Naive thymus-derived CD4-positive, alpha-beta T cell (primary cell): ENCODE measurements around the gene ABHD14A. TPM values are rescaled to one million over a fixed set of nuclear protein-coding genes. Genes with fewer than 3 reads are reported as not detected.

Experiments
- ATAC-seq: fragments of 150-1000 bp; cut with Tn5 transposase; 2 replicates; pipeline ENCODE4 v1.10.0; 2021; ENCODE audit warnings: mild to moderate bottlenecking, moderate library complexity
- CTCF ChIA-PET: fragments of 350-600 bp; sonication (Branson Sonifier 250); formaldehyde crosslinking; loops from one replicate; lab custom pipeline; 2021; ENCODE audit warnings: antibody characterized with exemption; lab: Charles Lee
- POLR2A ChIA-PET: fragments of 350-600 bp; sonication (Branson Sonifier 250); formaldehyde crosslinking; loops from one replicate; lab custom pipeline; 2021; ENCODE audit warnings: antibody characterized with exemption, inconsistent platforms; lab: Charles Lee
- DNase-seq, 9 donors: peaks; one replicate each; pipeline versions ENCODE4 v3.0.0 to v3.0.0-alpha.2; 2020 to 2022; ENCODE audit warnings: mixed read lengths in 1 of 9
- H3K27ac ChIP-seq: one replicate; pipeline ENCODE4 v1.7.0; 2013; ENCODE audit warnings: mild to moderate bottlenecking, low read depth, low read length, moderate library complexity
- H3K27me3 ChIP-seq, 2 donors: one replicate each; pipeline ENCODE4 v1.7.0; 2013; ENCODE audit warnings: low read length in 2 of 2, mild to moderate bottlenecking in 2 of 2, moderate library complexity in 2 of 2; ENCODE audit not compliant: control insufficient read depth in 2 of 2, insufficient read depth in 2 of 2
- H3K36me3 ChIP-seq, 3 experiments: 1 replicate in 2 of 3; 2 replicates in 1 of 3; pipeline ENCODE4 v1.7.0; 2013; ENCODE audit warnings: low read length in 3 of 3, mild to moderate bottlenecking in 3 of 3, moderate library complexity in 1 of 3; ENCODE audit not compliant: insufficient read depth in 3 of 3, control insufficient read depth in 2 of 3
- H3K4me1 ChIP-seq, 2 donors: one replicate each; pipeline ENCODE4 v1.7.0; 2013; ENCODE audit warnings: low read length in 2 of 2, mild to moderate bottlenecking in 2 of 2, moderate library complexity in 1 of 2; ENCODE audit not compliant: control insufficient read depth in 2 of 2, insufficient read depth in 2 of 2
- H3K4me3 ChIP-seq: 2 replicates; pipeline ENCODE4 v1.7.0; 2013; ENCODE audit warnings: mild to moderate bottlenecking, low read length
- H3K9me3 ChIP-seq, 3 experiments: 1 replicate in 2 of 3; 2 replicates in 1 of 3; pipeline ENCODE4 v1.7.0; 2013; ENCODE audit warnings: low read length in 3 of 3; ENCODE audit not compliant: control insufficient read depth in 2 of 3
- H3K27ac Mint-ChIP-seq, 9 donors: one replicate each; pipeline ENCODE4 v1.8.0; 2020 to 2022; ENCODE audit warnings: mixed read lengths in 9 of 9, mild to moderate bottlenecking in 8 of 9, moderate library complexity in 5 of 9, inconsistent platforms in 2 of 9
- H3K27me3 Mint-ChIP-seq, 5 donors: one replicate each; pipeline ENCODE4 v1.8.0; 2021 to 2022; ENCODE audit warnings: mixed read lengths in 5 of 5, mild to moderate bottlenecking in 1 of 5
- H3K36me3 Mint-ChIP-seq, 5 donors: one replicate each; pipeline ENCODE4 v1.8.0; 2020 to 2022; ENCODE audit warnings: mixed read lengths in 5 of 5, mild to moderate bottlenecking in 3 of 5, inconsistent platforms in 1 of 5
- H3K4me1 Mint-ChIP-seq, 7 donors: one replicate each; pipeline ENCODE4 v1.8.0; 2020 to 2022; ENCODE audit warnings: mixed read lengths in 7 of 7, mild to moderate bottlenecking in 3 of 7, inconsistent platforms in 1 of 7
- H3K4me3 Mint-ChIP-seq, 10 donors: one replicate each; pipeline ENCODE4 v1.8.0; 2020 to 2022; ENCODE audit warnings: mild to moderate bottlenecking in 10 of 10, mixed read lengths in 10 of 10, moderate library complexity in 6 of 10, inconsistent platforms in 2 of 10
- H3K9me3 Mint-ChIP-seq, 11 donors: one replicate each; pipeline ENCODE4 v1.8.0; 2020 to 2022; ENCODE audit warnings: mixed read lengths in 11 of 11, mild to moderate bottlenecking in 4 of 11, inconsistent platforms in 1 of 11, moderate library complexity in 1 of 11
- intact Hi-C, 2 donors: fragments of 100-400 bp; cut with micrococcal nuclease; formaldehyde crosslinking; loops; one replicate each; pipeline ENCODE4 v1.15.1; 2023
- polyA plus RNA-seq, 2 donors: library from polyadenylated mRNA; unstranded; fragments of 300-500 nt; fragmentation: Illumina TruSeq; gene quantifications; one replicate each; pipeline ENCODE4 v1.2.3, GENCODE V29; 2021
- total RNA-seq, 6 experiments: library from RNA in 5 of 6; stranded (reverse) in 5 of 6; gene quantifications; 1 replicate in 5 of 6; 2 replicates in 1 of 6; pipeline ENCODE4 v1.2.3 and lab custom pipeline; 2021 to 2026

ABHD14A gene
- total and polyA plus RNA-seq, 7 experiments from 2014 or later: 9.9 to 96.9 (median 21.6) TPM

- DNase-seq (no peak), ATAC-seq (no peak)
- Mint-ChIP-seq H3K27ac (peak overlapping the region in 1 of 9 donors; percentile 52), H3K36me3 (no peaks in the 10 kb centered on the region), H3K9me3 (no peaks in the 10 kb centered on the region), H3K4me1 (peaks cover 0 to 6% (median 0%) of the 10 kb centered on the region in 7 donors), H3K27me3 (no peaks in the 10 kb centered on the region), H3K4me3 (no peak overlapping the region)
- no peaks in the 10 kb centered on the region for H3K36me3 ChIP-seq
- CTCF ChIA-PET: no interaction called here
- H3K27me3 ChIP-seq: no peaks in the 10 kb centered on the region
- no peak overlapping the region for H3K27ac ChIP-seq
- H3K4me3 ChIP-seq: no peak overlapping the region
- no peaks in the 10 kb centered on the region for H3K9me3 ChIP-seq
- POLR2A ChIA-PET: no interaction called here
- no peaks in the 10 kb centered on the region for H3K4me1 ChIP-seq
- intact Hi-C loops: no loop called here
Measured at GRCh38 chr3:52020796-52021195, 45.9 kb downstream of the ABHD14A start.

GRCh38 chr3:52021489-52022268 lies 46.8 kb downstream of the ABHD14A start:
- no peak overlapping the region for H3K27ac ChIP-seq
- POLR2A ChIA-PET: no interaction called here
- H3K4me3 Mint-ChIP-seq: no peak overlapping the region

DNA sequence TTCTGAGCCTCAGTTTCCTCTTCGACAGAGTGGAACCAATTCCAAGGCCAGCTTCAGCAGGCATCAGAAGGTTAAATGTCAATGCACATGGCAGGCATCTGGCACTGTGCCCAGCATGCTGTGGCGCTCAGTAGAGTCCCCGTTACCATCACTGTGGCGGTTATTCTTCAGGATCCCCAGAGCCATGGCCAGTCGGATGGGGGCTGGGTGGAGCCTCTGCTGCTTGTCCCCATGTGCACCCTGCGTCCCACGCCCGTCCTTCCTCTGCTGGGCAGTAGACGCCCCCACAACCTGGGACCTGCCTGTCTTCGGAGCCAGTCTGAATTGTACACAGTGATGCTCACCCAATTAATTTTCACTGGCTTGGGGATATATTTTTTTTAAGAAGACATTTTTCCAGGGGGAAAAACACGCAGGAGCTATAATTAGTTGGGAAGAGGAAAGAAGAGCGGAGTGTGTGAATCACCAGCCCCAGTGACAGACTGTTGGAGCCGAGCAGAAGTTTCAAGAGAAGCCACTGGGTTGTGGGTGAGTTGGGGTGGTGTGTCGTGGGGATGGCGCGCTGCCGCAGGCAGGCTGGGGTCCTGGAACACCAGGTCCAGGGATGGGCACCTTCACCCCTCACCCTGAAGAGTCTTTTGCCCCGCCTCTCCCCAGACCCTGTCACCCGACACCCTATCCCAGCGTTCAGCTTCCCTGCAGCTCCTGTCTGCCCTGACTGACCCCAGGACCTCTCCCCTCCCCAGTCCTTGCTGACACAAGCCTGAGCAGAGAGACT lies 47.6 kb downstream of the ABHD14A start:
- Mint-ChIP-seq H3K9me3 (no peaks in the 10 kb centered on the region), H3K36me3 (no peaks in the 10 kb centered on the region), H3K27ac (no peak overlapping the region), H3K4me1 (peaks cover 0 to 6% (median 0%) of the 10 kb centered on the region in 7 donors), H3K4me3 (no peak overlapping the region), H3K27me3 (peaks cover 0 to 5% (median 0%) of the 10 kb centered on the region in 5 donors)
- Histone ChIP-seq H3K4me3 (no peak overlapping the region), H3K4me1 (no peaks in the 10 kb centered on the region), H3K27ac (no peak overlapping the region), H3K9me3 (no peaks in the 10 kb centered on the region), H3K36me3 (no peaks in the 10 kb centered on the region), H3K27me3 (no peaks in the 10 kb centered on the region)
- ATAC-seq (peak; percentile 14), DNase-seq (no peak)
- intact Hi-C loops: no loop called here
- ChIA-PET POLR2A (no interaction called here), CTCF (no interaction called here)

More at GRCh38 chr3:52021489-52022268, 46.8 kb downstream of the ABHD14A start:
- no peaks in the 10 kb centered on the region for H3K36me3 Mint-ChIP-seq
- no peaks in the 10 kb centered on the region for H3K9me3 ChIP-seq
- H3K27me3 Mint-ChIP-seq: peaks cover 0 to 5% (median 0%) of the 10 kb centered on the region in 5 donors
- intact Hi-C loops: no loop called here
- H3K27ac Mint-ChIP-seq: peak overlapping the region in 2 of 9 donors; percentile 9 to 79
- no peaks in the 10 kb centered on the region for H3K36me3 ChIP-seq
- DNase-seq: no peak
- CTCF ChIA-PET: no interaction called here
- no peaks in the 10 kb centered on the region for H3K4me1 ChIP-seq
- peaks cover 0 to 6% (median 0%) of the 10 kb centered on the region in 7 donors for H3K4me1 Mint-ChIP-seq
- H3K27me3 ChIP-seq: no peaks in the 10 kb centered on the region
- no peaks in the 10 kb centered on the region for H3K9me3 Mint-ChIP-seq
- no peak for ATAC-seq
- no peak overlapping the region for H3K4me3 ChIP-seq

- Mint-ChIP-seq H3K4me1 (peaks cover 0 to 6% (median 0%) of the 10 kb centered on the region in 7 donors), H3K27me3 (peaks cover 0 to 5% (median 0%) of the 10 kb centered on the region in 5 donors), H3K4me3 (no peak overlapping the region), H3K27ac (peak overlapping the region in 1 of 9 donors; percentile 14), H3K36me3 (no peaks in the 10 kb centered on the region), H3K9me3 (peaks cover 0 to 1% (median 0%) of the 10 kb centered on the region in 11 donors)
- ChIA-PET POLR2A (no interaction called here), CTCF (no interaction called here)
- intact Hi-C loops: no loop called here
- Histone ChIP-seq H3K36me3 (no peaks in the 10 kb centered on the region), H3K27me3 (no peaks in the 10 kb centered on the region), H3K9me3 (no peaks in the 10 kb centered on the region), H3K4me3 (no peak overlapping the region), H3K4me1 (no peaks in the 10 kb centered on the region), H3K27ac (no peak overlapping the region)
- DNase-seq (no peak), ATAC-seq (no peak)
Measured at GRCh38 chr3:52023101-52023770, 48.4 kb downstream of the ABHD14A start.

- no peaks in the 10 kb centered on the region for H3K36me3 ChIP-seq
- intact Hi-C loops: no loop called here
- no peaks in the 10 kb centered on the region for H3K27me3 ChIP-seq
- H3K9me3 Mint-ChIP-seq: peaks cover 0 to 1% (median 0%) of the 10 kb centered on the region in 11 donors
- no peaks in the 10 kb centered on the region for H3K9me3 ChIP-seq
- DNase-seq: no peak
- peaks cover 0 to 5% (median 0%) of the 10 kb centered on the region in 5 donors for H3K27me3 Mint-ChIP-seq
- ATAC-seq: no peak
- no peak overlapping the region for H3K4me3 Mint-ChIP-seq
- H3K4me1 Mint-ChIP-seq: peaks cover 0 to 6% (median 0%) of the 10 kb centered on the region in 7 donors
- CTCF ChIA-PET: no interaction called here
- no peak overlapping the region for H3K27ac ChIP-seq
- POLR2A ChIA-PET: no interaction called here
- H3K27ac Mint-ChIP-seq: peak overlapping the region in 1 of 9 donors; percentile 13
- no peaks in the 10 kb centered on the region for H3K4me1 ChIP-seq
- H3K36me3 Mint-ChIP-seq: no peaks in the 10 kb centered on the region
- no peak overlapping the region for H3K4me3 ChIP-seq
Measured at GRCh38 chr3:52023860-52024764, 49.2 kb downstream of the ABHD14A start.
